OCI-LY7 (cell line): ENCODE results near the gene KAT2B.

ENCODE experiments used
- CTCF ChIP-seq: fragments of 200-600 bp; sonication (generic); conservative IDR thresholded peaks from 2 replicates; pipeline ENCODE4 v1.5.1; 2014; ENCODE audit warnings: mild to moderate bottlenecking, antibody characterized with exemption, low read length, moderate library complexity, mixed read lengths
- EZH2phosphoT487 ChIP-seq: fragments of 200-600 bp; sonication (generic); IDR thresholded peaks from 2 replicates; pipeline ENCODE4 v1.6.1; 2018; ENCODE audit warnings: low read depth, borderline replicate concordance, mild to moderate bottlenecking, mixed run types, antibody characterized with exemption, low read length, moderate library complexity, mixed read lengths

GRCh38 chr3:20007960-20008359 lies 32.3 kb upstream of the KAT2B start:
- no peak for TF ChIP-seq CTCF
- no peak for TF ChIP-seq EZH2phosphoT487
